Measurements from ENCODE around the gene EPS8L2.

The EPS8L2 gene

DNA sequence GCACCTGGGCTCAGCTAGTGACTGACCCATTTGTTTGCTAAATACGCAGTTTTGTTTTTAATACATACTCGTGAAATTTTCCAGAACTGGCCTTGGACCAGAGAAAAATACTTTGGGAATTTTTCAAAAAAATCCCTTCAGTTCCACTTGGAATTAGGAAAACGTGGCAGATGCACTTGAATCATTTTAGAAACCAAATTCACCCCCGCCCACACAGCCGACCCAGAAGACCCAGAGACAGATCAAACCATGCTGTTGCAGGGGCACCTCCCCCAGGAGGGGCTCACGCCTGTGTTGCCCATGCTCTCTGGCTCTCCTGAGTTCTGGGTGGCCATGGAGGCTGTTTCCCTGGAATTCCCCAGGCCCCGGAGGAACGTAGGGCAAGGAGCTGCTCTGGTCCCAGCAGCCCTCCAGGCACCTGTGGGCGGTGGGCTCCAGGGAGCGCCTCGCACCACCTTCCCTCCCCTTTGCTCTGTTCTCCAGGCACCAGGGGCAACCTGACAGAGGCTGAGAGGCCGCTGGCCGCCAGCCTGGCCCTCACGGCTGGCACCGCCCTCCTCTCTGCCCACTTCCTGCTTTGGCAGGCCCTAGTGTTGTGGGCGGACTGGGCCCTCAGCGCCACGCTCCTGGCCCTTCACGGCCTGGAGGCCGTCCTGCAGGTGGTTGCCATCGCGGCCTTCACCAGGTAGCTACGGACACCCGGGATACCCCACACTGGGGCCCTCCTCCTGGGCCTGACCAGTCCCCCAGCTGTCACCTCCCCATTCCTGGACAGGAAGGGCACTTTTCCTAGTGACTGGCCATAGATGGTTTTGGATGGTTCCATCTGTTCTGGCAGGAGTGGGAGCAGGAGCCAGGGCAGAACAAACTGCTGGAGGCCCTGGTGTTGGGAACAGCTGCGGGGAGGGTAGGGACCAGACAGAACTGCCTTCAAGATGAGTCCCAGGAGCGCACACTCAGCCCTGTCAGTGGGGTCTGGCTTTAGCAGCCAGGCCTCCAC, 3.3 kb upstream of the EPS8L2 start:
- in situ Hi-C loops (cut with HindIII; ENCODE audit: low sequenced_read_pairs), result no loop called here

- in situ Hi-C loops (cut with HindIII; ENCODE audit: low sequenced_read_pairs), result no loop called here
These were observed 2.5 kb upstream of the EPS8L2 start for GRCh38 chr11:703506-703905.

GRCh38 chr11:704228-704674, 1.8 kb upstream of the EPS8L2 start:
- in situ Hi-C loops (cut with HindIII; ENCODE audit: low sequenced_read_pairs), result no loop called here

GRCh38 chr11:704781-705645, 1.0 kb upstream of the EPS8L2 start:
- in situ Hi-C loops (cut with HindIII; ENCODE audit: low sequenced_read_pairs), result no loop called here

GRCh38 chr11:706439-706956, 467 bp downstream of the EPS8L2 start:
- in situ Hi-C loops (cut with HindIII; ENCODE audit: low sequenced_read_pairs), result no loop called here

DNA sequence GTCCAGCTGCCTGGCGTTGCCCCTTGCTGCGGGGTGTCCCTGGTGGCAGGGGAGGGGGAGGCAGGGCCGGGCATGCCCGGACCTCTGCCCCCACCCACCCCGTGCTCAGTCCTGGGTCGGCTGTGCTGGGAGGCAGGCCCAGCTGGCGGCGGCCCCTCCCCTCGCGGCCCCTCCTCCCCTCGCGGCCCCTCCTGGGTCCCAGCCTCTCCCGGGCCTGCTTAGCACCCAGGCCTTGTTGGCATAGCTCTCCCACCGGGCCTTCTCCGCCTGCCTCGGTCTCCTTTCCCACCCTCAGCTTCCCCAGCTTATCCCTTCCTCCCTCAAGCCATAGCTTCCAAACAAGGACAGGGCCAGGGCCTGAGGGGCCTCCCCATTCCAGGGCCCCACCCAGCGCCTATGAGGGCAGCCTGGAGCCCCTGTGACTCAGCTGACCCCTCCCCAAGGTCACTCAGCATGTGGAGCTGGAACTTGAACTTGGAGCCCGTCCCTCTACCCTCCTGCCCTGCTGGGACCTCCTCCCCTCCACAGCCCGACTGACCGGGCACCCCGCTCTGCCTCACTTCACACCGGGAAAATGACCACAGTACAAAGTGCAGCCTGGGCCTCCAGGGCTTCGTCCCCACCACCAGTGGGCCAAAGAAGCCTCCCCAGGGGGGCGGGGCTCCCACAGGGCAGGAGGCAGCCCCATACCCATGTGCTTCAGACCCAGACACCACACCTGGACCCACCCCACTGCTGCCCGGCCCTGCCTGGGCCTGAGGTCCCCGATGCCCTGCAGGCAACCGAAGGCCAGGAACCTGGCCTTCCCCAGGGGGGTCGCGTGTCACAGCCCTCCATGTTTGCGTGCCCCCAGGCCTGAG, 1.2 kb downstream of the EPS8L2 start:
- in situ Hi-C loops (cut with HindIII; ENCODE audit: low sequenced_read_pairs), result no loop called here

- in situ Hi-C loops (cut with HindIII; ENCODE audit: low sequenced_read_pairs), result no loop called here
These were observed 1.9 kb downstream of the EPS8L2 start for GRCh38 chr11:707817-708420.

DNA sequence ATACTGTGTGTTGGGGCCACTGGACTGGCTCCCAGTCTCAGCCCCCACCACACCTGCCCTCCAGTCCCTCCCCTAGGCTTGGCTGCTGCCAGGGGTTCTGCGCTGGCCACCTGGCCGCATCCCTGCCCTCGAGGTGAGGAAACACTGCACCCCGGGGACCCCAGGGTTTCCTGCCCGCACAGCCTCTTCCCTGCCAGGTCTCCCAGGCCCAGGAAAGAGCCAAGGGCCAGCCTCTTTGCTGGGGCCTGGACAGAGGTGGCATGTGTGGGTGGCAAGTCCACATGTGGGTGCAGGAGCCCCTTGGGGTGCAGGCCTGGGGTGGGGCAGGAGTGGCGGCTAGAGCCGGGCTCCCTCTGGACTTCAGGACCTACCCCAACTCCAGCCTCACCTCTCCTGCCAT, 2.5 kb downstream of the EPS8L2 start:
- in situ Hi-C loops (cut with HindIII; ENCODE audit: low sequenced_read_pairs), result no loop called here

DNA sequence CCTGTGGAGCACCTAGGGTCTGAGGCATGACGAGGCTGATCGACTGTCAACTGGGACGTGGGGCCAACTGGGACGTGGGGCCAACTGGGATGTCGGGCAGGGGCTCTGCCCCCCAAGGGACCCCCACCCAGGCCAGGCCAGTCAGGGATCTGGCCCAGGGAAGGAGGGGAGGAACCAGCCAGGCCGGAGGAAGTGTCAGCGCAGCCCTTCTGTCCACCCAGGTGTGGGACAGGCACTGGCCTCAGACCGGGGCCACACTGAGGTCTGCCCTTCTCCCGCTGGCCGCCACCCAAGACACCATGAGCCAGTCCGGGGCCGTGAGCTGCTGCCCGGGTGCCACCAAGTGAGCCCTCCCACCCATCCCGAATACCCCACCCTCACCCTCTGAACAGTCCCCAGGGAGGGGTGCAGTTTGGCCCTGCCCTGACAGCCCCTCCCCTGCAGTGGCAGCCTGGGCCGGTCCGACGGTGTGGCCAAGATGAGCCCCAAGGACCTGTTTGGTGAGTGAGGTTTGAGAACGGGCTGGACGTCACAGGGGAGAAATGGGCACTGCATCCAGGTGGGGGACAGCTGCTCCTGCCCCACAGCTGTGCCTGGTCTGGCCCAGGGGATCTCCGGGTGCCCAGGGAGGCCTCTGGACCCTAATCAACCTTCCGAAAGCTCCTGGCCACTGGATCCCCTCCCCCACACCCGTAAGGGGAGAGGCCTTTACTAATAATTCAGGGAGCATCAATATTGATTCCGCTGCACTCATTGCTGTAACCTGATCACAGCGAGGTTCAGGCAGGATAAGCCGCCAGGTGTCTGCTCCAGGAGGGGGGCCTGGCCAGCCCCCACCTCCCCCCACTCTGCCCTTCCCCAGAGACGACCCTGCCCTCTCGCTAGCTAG, 3.3 kb downstream of the EPS8L2 start:
- in situ Hi-C loops (cut with HindIII; ENCODE audit: low sequenced_read_pairs), result no loop called here

DNA sequence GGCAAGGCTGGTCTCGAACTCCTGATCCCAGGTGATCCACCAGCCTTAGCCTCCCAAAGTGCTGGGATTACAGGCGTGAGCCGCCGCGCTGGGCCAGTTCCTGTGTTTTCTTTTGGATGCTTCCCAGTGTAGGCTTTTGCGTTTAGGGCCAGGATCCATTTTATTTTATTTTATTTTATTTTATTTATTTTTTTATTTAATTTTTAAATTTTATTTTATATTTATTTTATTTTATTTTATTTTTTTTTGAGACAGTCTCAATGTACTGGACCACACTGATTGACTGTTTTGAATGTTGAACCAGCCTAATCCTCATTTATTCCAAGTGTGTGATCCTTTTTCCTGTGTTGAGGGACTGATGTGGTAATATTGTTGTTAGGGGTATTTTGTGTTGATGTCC, 8.4 kb downstream of the EPS8L2 start:
- in situ Hi-C loops (cut with HindIII; ENCODE audit: low sequenced_read_pairs), result no loop called here

- in situ Hi-C loops (cut with HindIII; ENCODE audit: low sequenced_read_pairs), result no loop called here
These were observed 13.4 kb downstream of the EPS8L2 start for GRCh38 chr11:719214-720016.

GRCh38 chr11:720017-720641, 14.1 kb downstream of the EPS8L2 start:
- in situ Hi-C loops (cut with HindIII; ENCODE audit: low sequenced_read_pairs), result no loop called here

- in situ Hi-C loops (cut with HindIII; ENCODE audit: low sequenced_read_pairs), result no loop called here
These were observed 14.7 kb downstream of the EPS8L2 start for GRCh38 chr11:720642-721246.

DNA sequence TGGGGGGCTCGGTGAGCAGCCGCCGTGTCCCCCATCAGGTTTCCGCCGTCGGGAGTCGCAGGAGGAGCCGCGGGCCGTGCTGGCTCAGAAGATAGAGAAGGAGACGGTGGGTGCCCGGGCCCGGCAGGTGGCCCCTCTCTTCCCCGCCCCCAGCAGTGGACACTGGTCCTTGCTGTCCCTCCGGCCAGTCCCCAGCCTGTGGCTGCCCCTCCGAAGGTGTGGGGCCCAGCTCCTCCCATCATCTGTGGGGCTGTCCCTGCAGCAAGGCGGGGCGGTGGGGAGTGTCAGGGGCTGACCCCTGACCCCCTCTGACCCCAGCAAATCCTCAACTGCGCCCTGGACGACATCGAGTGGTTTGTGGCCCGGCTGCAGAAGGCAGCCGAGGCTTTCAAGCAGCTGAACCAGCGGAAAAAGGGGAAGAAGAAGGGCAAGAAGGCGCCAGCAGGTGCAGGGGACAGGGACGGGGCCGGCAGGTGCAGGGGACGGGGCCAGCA, 15.3 kb downstream of the EPS8L2 start:
- in situ Hi-C loops (cut with HindIII; ENCODE audit: low sequenced_read_pairs), result no loop called here

DNA sequence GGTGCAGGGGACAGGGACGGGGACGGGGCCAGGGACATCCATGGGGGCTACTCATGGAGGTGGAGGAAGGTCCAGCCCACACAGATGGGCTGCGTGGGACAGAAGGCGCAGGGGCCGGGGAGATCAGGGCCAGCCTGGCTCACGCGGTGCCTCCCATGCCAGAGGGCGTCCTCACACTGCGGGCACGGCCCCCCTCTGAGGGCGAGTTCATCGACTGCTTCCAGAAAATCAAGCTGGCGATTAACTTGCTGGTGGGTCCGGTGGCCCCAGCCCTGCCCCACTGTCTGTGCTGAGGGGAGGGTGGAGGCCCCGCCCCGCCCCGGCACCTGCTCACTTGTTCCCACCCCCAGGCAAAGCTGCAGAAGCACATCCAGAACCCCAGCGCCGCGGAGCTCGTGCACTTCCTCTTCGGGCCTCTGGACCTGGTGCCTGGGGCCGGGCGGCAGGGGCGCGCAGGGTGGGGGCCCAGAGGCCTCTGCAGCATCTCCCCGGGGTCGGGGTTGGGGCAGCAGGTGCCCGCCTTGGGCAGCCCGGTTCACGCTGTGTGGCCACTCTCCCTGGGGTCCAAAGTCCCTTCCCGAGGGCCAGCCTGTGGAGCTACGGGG, 15.8 kb downstream of the EPS8L2 start:
- in situ Hi-C loops (cut with HindIII; ENCODE audit: low sequenced_read_pairs), result no loop called here

DNA sequence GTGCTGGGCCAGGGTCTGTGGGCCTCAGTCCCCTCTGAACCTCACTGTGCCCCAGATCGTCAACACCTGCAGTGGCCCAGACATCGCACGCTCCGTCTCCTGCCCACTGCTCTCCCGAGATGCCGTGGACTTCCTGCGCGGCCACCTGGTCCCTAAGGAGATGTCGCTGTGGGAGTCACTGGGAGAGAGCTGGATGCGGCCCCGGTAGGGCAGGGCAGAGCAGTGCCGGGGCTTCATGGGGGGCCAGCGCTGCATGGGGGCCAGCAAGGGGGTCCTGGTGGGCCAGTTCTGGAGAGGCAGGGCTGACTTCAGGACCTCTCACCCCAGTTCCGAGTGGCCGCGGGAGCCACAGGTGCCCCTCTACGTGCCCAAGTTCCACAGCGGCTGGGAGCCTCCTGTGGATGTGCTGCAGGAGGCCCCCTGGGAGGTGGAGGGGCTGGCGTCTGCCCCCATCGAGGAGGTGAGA, 16.3 kb downstream of the EPS8L2 start:
- in situ Hi-C loops (cut with HindIII; ENCODE audit: low sequenced_read_pairs), result no loop called here

Data from endothelial cell of hepatic sinusoid (primary cell).